ENCODE data around the gene OR1A1. TPM values are rescaled to one million over a fixed set of nuclear protein-coding genes. Genes with fewer than 3 reads are reported as not detected.

OR1A1 gene
- total and polyA plus RNA-seq, 11 donors = not detected

DNA sequence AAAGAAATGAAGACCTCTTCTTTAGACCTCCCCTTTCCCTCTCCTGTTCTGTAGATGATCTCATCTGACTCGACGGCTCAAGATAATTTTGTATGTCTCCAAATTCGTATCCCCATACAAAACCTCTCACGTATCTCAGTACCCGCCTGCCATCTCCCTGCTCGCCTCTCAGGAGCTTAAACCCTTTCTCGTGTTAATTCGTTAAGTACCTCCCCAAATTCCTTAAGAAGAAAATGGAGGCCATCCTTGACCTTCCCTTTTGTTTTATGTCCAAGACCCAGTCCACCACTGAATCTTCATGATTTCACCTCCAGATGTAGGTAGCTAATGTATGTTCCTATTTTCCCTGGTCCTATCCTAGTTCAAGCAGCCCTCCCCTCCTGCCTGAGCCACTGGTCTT lies 49.1 kb downstream of the OR1A1 start:
- peaks cover 0 to 7% (median 0%) of the 10 kb centered on the region in 9 donors for H3K27me3 ChIP-seq
- no peak for TF ChIP-seq POLR2A (IDR thresholded peaks at IDR 0.05)
- TF ChIP-seq, protein P1, sequence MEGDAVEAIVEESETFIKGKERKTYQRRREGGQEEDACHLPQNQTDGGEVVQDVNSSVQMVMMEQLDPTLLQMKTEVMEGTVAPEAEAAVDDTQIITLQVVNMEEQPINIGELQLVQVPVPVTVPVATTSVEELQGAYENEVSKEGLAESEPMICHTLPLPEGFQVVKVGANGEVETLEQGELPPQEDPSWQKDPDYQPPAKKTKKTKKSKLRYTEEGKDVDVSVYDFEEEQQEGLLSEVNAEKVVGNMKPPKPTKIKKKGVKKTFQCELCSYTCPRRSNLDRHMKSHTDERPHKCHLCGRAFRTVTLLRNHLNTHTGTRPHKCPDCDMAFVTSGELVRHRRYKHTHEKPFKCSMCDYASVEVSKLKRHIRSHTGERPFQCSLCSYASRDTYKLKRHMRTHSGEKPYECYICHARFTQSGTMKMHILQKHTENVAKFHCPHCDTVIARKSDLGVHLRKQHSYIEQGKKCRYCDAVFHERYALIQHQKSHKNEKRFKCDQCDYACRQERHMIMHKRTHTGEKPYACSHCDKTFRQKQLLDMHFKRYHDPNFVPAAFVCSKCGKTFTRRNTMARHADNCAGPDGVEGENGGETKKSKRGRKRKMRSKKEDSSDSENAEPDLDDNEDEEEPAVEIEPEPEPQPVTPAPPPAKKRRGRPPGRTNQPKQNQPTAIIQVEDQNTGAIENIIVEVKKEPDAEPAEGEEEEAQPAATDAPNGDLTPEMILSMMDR (IDR thresholded peaks at IDR 0.05) = no peak
- ATAC-seq (no peak), DNase-seq (no peak)
- intact Hi-C loops (cut with DNase I) = no loop called here
- no peaks in the 10 kb centered on the region for H3K4me1 ChIP-seq
- H3K9me3 ChIP-seq = peaks cover 0 to 10% (median 0%) of the 10 kb centered on the region in 12 donors
- WGBS, 4 donors = 82 to 90% (median 85%) methylated on average over 8 of the region's 8 CpGs
- no peak overlapping the region for H3K4me3 ChIP-seq
- H3K27ac ChIP-seq = no peak overlapping the region
- no peaks in the 10 kb centered on the region for H3K36me3 ChIP-seq

DNA sequence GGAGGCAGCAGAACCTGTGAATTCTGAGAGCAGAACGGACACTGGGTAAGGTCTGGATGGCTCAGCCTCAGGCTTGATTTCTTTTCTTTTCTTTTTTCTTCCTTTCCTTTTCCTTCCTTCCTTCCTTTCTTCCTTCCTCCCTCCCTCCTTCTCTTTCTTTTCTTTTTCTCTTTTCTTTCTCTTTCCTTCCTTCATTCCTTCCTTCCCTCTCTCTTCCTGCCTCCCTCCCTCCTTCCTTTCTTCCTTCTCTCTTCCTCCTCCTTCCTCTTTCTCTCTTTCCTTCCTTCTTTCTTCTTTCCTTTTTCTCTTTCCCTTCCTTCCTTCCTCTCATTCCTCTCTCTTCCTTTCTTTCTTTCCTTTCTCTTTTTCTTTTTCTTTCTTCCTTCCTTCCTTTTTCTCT lies 52.7 kb downstream of the OR1A1 start:
- Histone ChIP-seq H3K27me3 (peaks cover 0 to 8% (median 0%) of the 10 kb centered on the region in 9 donors), H3K4me3 (no peak overlapping the region), H3K4me1 (no peaks in the 10 kb centered on the region), H3K27ac (no peak overlapping the region), H3K36me3 (no peaks in the 10 kb centered on the region), H3K9me3 (peaks cover 0 to 1% (median 0%) of the 10 kb centered on the region in 12 donors)
- ATAC-seq (no peak), DNase-seq (no peak)
- intact Hi-C loops (cut with DNase I) = no loop called here
- TF ChIP-seq POLR2A (IDR thresholded peaks at IDR 0.05) = no peak
- TF ChIP-seq, protein P1 (IDR thresholded peaks at IDR 0.05) = no peak
- 71 to 87% (median 79%) methylated on average over 1 of the region's 1 CpG for WGBS, 4 donors

DNA sequence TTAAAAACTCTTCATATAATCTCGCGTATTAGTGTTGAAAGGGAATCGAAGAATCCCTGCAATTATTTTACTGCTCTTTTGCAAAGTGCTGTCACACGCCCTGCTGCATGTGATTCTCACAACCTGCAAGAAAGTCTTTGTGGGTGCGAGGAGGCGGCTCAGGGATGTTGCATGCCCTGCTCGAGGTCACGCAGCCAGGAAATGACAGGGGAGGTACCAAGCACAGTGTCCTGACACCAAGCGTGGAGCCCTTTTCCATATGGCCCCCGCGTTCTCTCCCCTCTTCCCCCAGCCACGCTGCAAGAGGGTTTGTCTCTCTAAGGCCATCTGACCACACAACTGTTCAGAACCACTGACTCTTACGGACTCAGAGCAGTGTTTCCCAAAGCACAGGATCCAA lies 53.1 kb downstream of the OR1A1 start:
- intact Hi-C loops (cut with DNase I) = no loop called here
- WGBS, 4 donors = 76 to 82% (median 79%) methylated on average over 13 of the region's 13 CpGs
- no peaks in the 10 kb centered on the region for H3K4me1 ChIP-seq
- no peak overlapping the region for H3K27ac ChIP-seq
- DNase-seq (no peak), ATAC-seq (no peak)
- no peaks in the 10 kb centered on the region for H3K36me3 ChIP-seq
- H3K9me3 ChIP-seq = no peaks in the 10 kb centered on the region
- H3K27me3 ChIP-seq = peaks cover 0 to 8% (median 0%) of the 10 kb centered on the region in 9 donors
- TF ChIP-seq, protein P1 (IDR thresholded peaks at IDR 0.05) = no peak
- no peak for TF ChIP-seq POLR2A (IDR thresholded peaks at IDR 0.05)
- no peak overlapping the region for H3K4me3 ChIP-seq

Other genes starting within 250 kb of the OR1A1 start
- gene OR1D5, start 144.1 kb upstream of the OR1A1 start, total RNA-seq = not detected
- gene OR1D5, start 144.1 kb upstream of the OR1A1 start, polyA plus RNA-seq = not detected
- not detected for gene OR1D2, start 103.2 kb upstream of the OR1A1 start, total RNA-seq
- not detected for gene OR1D2, start 103.2 kb upstream of the OR1A1 start, polyA plus RNA-seq
- gene OR1G1, start 80.1 kb upstream of the OR1A1 start, total RNA-seq = not detected
- not detected for gene OR1G1, start 80.1 kb upstream of the OR1A1 start, polyA plus RNA-seq
- gene OR1A2, start 10.1 kb upstream of the OR1A1 start, total RNA-seq = not detected
- gene OR1A2, start 10.1 kb upstream of the OR1A1 start, polyA plus RNA-seq = not detected
- gene OR3A1, start 90.7 kb downstream of the OR1A1 start, total RNA-seq = not detected
- gene OR3A1, start 90.7 kb downstream of the OR1A1 start, polyA plus RNA-seq = not detected
- gene OR3A2, start 178.6 kb downstream of the OR1A1 start, total RNA-seq = under 1 TPM in 1 of 9 donors, not detected in 8; 0.35 TPM
- not detected for gene OR3A2, start 178.6 kb downstream of the OR1A1 start, polyA plus RNA-seq
- not detected for gene OR1E1, start 190.7 kb downstream of the OR1A1 start, total RNA-seq
- not detected for gene OR1E1, start 190.7 kb downstream of the OR1A1 start, polyA plus RNA-seq
- not detected for gene OR3A3, start 203.7 kb downstream of the OR1A1 start, total RNA-seq
- gene OR3A3, start 203.7 kb downstream of the OR1A1 start, polyA plus RNA-seq = not detected
- gene OR1E2, start 226.2 kb downstream of the OR1A1 start, total RNA-seq = under 1 TPM in 1 of 9 donors, not detected in 8; 0.52 TPM
- gene OR1E2, start 226.2 kb downstream of the OR1A1 start, polyA plus RNA-seq = not detected

All from heart left ventricle (tissue), 16 donors.